Measurements from ENCODE around the gene NMNAT2. TPM values are rescaled to one million over a fixed set of nuclear protein-coding genes. Genes with fewer than 3 reads are reported as not detected.
"Not testable (repeated sequence)": the region's sequence is repeated elsewhere in the genome, so short reads cannot be mapped to it uniquely, and the experiment has no call there.

NMNAT2 gene
- polyA plus RNA-seq, 1 donor from 2014 or later: 43.8 TPM

- Histone ChIP-seq H3K79me2 (replicated peaks; ENCODE audit: insufficient read depth, low read length) (no peaks in the 10 kb centered on the region), H3F3A (ENCODE audit: insufficient read depth, low read length, poor library complexity, severe bottlenecking) (no peaks in the 10 kb centered on the region), H3K27ac (ENCODE audit: low read length) (no peak overlapping the region), H3K4me3 (ENCODE audit: low read length) (no peak overlapping the region), H3K27me3 (ENCODE audit: insufficient read depth, low read depth, low read length) (no peaks in the 10 kb centered on the region), H3K36me3 (ENCODE audit: insufficient read depth, low read length) (no peaks in the 10 kb centered on the region), H3K4me2 (ENCODE audit: low read length) (no peak overlapping the region), H3K9ac (ENCODE audit: low read length) (no peak overlapping the region), H3K9me3 (ENCODE audit: low read length) (no peaks in the 10 kb centered on the region), H2AFZ (ENCODE audit: low read depth, low read length) (no peak overlapping the region), H4K20me1 (ENCODE audit: insufficient read depth) (no peaks in the 10 kb centered on the region), H3K9me2 (ENCODE audit: insufficient read depth, low read length) (no peaks in the 10 kb centered on the region)
- TF ChIP-seq TAF1 (IDR thresholded peaks at IDR 0.05; ENCODE audit: low read depth): no peak
- TF ChIP-seq EP300 (conservative IDR thresholded peaks at IDR 0.05; ENCODE audit: poor library complexity, severe bottlenecking): no peak
- no peak for TF ChIP-seq REST (IDR thresholded peaks at IDR 0.05; ENCODE audit: borderline replicate concordance)
- TF ChIP-seq, protein P1, sequence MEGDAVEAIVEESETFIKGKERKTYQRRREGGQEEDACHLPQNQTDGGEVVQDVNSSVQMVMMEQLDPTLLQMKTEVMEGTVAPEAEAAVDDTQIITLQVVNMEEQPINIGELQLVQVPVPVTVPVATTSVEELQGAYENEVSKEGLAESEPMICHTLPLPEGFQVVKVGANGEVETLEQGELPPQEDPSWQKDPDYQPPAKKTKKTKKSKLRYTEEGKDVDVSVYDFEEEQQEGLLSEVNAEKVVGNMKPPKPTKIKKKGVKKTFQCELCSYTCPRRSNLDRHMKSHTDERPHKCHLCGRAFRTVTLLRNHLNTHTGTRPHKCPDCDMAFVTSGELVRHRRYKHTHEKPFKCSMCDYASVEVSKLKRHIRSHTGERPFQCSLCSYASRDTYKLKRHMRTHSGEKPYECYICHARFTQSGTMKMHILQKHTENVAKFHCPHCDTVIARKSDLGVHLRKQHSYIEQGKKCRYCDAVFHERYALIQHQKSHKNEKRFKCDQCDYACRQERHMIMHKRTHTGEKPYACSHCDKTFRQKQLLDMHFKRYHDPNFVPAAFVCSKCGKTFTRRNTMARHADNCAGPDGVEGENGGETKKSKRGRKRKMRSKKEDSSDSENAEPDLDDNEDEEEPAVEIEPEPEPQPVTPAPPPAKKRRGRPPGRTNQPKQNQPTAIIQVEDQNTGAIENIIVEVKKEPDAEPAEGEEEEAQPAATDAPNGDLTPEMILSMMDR (IDR thresholded peaks at IDR 0.05; ENCODE audit: poor library complexity, severe bottlenecking): no peak
- TF ChIP-seq RAD21 (conservative IDR thresholded peaks at IDR 0.05): no peak
Measured at GRCh38 chr1:183431840-183432547, 13.8 kb upstream of the NMNAT2 start.

DNA sequence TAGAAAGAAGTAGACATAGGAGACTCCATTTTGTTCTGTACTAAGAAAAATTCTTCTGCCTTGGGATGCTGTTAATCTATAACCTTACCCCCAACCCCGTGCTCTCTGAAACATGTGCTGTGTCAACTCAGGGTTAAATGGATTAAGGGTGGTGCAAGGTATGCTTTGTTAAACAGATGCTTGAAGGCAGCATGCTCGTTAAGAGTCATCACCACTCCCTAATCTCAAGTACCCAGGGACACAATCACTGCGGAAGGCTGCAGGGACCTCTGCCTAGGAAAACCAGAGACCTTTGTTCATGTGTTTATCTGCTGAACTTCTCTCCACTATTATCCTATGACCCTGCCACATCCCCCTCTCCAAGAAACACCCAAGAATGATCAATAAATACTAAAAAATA lies 9.4 kb upstream of the NMNAT2 start:
- not testable (repeated sequence) for H2AFZ ChIP-seq (ENCODE audit: low read depth, low read length); H4K20me1 ChIP-seq (ENCODE audit: insufficient read depth); H3K4me3 ChIP-seq (ENCODE audit: low read length); H3K9me3 ChIP-seq (ENCODE audit: low read length); H3K36me3 ChIP-seq (ENCODE audit: insufficient read depth, low read length); H3K9me2 ChIP-seq (ENCODE audit: insufficient read depth, low read length); H3F3A ChIP-seq (ENCODE audit: insufficient read depth, low read length, poor library complexity, severe bottlenecking); H3K4me2 ChIP-seq (ENCODE audit: low read length); H3K27me3 ChIP-seq (ENCODE audit: insufficient read depth, low read depth, low read length); H3K79me2 ChIP-seq (replicated peaks; ENCODE audit: insufficient read depth, low read length); H3K27ac ChIP-seq (ENCODE audit: low read length); H3K9ac ChIP-seq (ENCODE audit: low read length)

GRCh38 chr1:183424691-183425090 lies 6.5 kb upstream of the NMNAT2 start:
- Histone ChIP-seq H3K9ac (ENCODE audit: low read length) (no peak overlapping the region), H3K4me2 (ENCODE audit: low read length) (no peak overlapping the region), H3F3A (ENCODE audit: insufficient read depth, low read length, poor library complexity, severe bottlenecking) (no peaks in the 10 kb centered on the region), H3K4me3 (ENCODE audit: low read length) (no peak overlapping the region), H3K27ac (ENCODE audit: low read length) (no peak overlapping the region), H3K9me3 (ENCODE audit: low read length) (no peaks in the 10 kb centered on the region), H4K20me1 (ENCODE audit: insufficient read depth) (no peaks in the 10 kb centered on the region), H3K27me3 (ENCODE audit: insufficient read depth, low read depth, low read length) (no peaks in the 10 kb centered on the region), H3K9me2 (ENCODE audit: insufficient read depth, low read length) (no peaks in the 10 kb centered on the region), H3K36me3 (ENCODE audit: insufficient read depth, low read length) (no peaks in the 10 kb centered on the region), H2AFZ (ENCODE audit: low read depth, low read length) (no peak overlapping the region), H3K79me2 (replicated peaks; ENCODE audit: insufficient read depth, low read length) (no peaks in the 10 kb centered on the region)
- TF ChIP-seq POLR2AphosphoS5 (IDR thresholded peaks at IDR 0.05): no peak
- no peak for TF ChIP-seq RAD21 (conservative IDR thresholded peaks at IDR 0.05)
- no peak for TF ChIP-seq REST (IDR thresholded peaks at IDR 0.05; ENCODE audit: borderline replicate concordance)
- TF ChIP-seq SMC3 (conservative IDR thresholded peaks at IDR 0.05; ENCODE audit: poor library complexity): no peak
- TF ChIP-seq EZH2 (IDR thresholded peaks at IDR 0.05; ENCODE audit: borderline replicate concordance, insufficient read depth, low read length, poor library complexity, severe bottlenecking): no peak
- TF ChIP-seq, protein P1 (IDR thresholded peaks at IDR 0.05; ENCODE audit: poor library complexity, severe bottlenecking): no peak
- no peak for TF ChIP-seq EP300 (conservative IDR thresholded peaks at IDR 0.05; ENCODE audit: poor library complexity, severe bottlenecking)
- no peak for TF ChIP-seq MXI1 (conservative IDR thresholded peaks at IDR 0.05; ENCODE audit: poor library complexity, severe bottlenecking)
- TF ChIP-seq TAF1 (IDR thresholded peaks at IDR 0.05; ENCODE audit: low read depth): no peak
